CD4-positive, alpha-beta T cell treated with Interleukin-21 for 1 hour (primary cell): ENCODE measurements around the gene THAP12.

ENCODE experiments used
- DNase-seq: peaks from one replicate; pipeline ENCODE4 v3.0.0-alpha.2; 2020

Gene THAP12

DNA sequence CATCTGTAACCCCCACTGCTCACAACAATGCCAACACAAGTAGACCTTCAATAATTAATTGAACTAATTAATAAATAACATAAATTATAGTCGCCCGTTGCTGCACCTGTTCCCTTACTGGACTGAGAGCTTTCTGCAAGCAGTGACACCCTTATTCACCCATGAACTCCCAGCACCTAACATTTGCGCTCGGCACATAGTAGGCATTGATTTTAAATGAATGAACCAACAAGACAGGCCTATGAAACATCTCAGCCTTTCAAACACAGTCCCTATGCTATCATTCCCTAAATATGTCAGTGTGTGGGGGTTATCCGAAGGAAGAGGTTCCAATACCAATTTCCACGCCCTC is 1.1 kb downstream of the THAP12 start:
- no peak for DNase-seq

DNA sequence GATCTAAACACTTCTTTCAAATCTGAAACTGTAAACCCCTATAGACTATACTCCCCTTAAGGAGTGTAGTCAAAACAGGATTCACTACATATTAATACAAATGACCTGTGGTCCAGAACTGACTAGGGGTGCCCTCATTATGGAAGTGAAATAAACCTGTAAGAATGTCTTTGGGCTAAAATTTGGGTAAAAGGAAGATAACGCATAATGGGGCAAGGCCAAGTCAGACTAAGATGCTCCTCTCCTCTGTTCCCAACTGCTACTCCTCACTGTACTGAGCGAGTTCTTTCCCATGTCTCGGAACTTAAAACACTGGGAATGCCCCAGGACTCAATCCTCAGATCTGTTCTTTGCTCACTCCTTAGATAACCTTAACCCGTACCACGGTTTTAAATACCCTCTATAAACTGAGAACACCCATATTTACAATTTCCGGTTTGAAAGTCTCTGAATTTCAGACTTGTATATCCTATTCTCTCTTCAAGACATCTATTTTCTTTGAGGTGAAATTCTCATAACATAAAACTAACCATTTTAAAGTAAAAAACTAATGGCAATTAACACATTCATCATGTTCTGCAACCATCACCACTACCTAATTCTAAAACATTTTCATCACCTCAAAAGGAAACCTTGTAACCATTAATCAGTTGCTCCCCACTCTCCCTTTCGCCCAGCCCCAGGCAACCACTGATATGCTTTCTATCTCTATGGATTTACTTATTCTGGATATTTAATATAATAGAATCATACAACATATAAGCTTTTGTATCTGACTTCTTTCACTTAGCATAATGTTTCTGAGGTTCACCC is 4.0 kb downstream of the THAP12 start:
- DNase-seq, result no peak

GRCh38 chr11:76371170-76371569 is 9.8 kb downstream of the THAP12 start:
- no peak for DNase-seq

- DNase-seq, result no peak
Measured at GRCh38 chr11:76369406-76369805, 11.5 kb downstream of the THAP12 start.

DNA sequence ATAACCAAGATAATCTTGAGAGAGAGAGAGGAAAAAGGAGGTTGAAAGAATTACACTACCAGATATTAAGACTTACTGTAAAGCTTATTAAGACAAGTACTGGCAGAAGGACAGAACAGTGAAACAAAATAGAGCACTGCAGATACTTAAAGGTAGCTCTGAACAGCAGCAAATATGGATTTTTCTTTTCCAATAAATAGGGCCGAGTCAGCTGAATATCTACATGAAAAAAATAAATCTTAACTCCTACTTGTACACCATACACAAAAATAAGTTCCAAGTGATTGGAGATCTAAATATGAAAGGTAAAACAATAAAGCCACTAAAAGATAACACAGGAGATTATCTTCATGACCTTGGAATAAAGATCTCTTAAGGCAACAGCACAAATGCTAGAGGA is 12.4 kb downstream of the THAP12 start:
- DNase-seq, result no peak

DNA sequence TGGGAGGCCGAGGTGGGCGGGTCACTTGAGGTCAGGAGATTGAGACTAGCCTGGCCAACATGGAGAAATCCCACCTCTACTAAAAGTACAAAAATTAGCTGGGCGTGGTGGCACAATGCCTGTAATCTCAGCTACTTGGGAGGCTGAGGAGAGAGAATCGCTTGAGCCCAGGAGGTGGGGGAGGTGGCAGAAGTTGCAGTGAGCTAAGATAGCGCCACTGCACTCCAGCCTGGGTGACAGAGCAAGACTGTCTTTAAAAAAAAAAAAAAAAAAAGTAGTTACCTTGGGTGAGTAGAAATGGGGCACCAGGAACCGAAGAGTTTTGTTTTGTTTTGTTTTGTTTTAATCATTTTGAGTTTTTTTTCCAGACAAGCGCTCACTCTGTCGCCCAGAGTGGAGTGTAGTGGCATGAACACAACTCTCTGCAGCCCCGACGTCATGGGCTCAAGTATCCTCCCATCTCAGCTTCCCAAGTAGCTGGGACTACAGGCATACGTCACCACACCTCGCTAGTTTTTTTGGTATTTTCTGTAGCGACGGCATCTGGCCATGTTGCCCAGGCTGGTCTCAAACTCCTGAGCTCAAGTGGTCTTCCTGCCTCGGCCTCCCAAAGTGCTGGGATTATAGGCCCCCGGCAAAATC is 15.8 kb downstream of the THAP12 start:
- no peak for DNase-seq

GRCh38 chr11:76362716-76363115 is 18.2 kb downstream of the THAP12 start:
- no peak for DNase-seq

- DNase-seq, result no peak
Measured at GRCh38 chr11:76361776-76362175, 19.2 kb downstream of the THAP12 start.

GRCh38 chr11:76361374-76361773 is 19.6 kb downstream of the THAP12 start:
- no peak for DNase-seq

DNA sequence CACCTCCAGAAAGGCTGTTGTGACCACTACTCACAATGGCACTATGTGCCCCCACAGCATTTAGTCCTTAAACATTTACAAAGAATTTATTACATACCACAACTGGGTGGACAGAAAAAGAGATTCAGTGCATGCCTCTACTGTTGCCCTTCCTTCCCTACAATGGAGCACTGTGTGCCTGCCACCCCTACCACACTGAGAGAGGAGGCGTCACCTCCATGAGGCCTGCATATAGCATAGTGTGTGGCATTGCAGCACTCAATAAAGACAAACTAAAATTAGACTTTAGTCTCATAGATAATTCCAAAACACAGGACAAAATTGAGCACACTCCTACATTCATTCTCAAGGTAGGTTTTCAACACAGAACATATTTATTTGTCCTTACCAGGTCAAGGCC is 25.8 kb downstream of the THAP12 start:
- no peak for DNase-seq

DNA sequence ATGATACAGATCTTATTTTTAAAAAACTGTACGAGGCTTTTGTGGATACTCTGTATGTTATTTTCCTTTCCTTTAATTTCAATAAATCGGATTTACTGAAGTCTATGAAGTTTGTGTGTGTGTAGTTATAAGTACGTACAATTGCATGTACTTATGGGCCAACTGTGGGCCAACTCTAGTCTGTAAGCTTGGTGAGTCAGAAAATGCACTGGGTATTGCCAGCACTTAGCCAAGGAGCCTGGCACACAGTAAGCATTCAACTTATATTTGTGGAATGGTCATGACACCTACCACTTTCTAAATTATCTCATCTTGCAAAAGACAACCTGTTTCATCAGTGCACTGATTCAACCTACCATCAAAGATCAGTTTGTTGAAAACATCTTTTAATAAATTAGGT is 32.6 kb downstream of the THAP12 start:
- DNase-seq, result no peak

DNA sequence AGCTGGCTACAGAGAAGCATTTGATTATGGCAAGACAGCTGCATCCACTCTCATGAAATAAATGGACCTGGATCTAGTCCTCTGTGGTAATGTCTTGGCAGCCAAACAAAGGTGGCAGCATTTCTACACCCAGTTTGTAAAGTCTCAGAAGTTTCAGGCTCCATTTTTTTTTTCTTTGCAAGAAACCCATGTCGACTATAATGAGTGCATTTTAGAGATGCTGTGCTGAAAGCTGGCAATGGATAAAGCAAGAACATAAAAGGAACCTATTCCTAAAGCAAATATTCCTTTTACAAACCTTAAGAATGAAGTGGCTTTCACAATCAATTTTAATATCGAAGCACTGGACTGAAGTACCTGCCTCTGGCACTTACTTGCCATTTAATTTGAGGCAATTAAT is 33.5 kb downstream of the THAP12 start:
- DNase-seq, result no peak

DNA sequence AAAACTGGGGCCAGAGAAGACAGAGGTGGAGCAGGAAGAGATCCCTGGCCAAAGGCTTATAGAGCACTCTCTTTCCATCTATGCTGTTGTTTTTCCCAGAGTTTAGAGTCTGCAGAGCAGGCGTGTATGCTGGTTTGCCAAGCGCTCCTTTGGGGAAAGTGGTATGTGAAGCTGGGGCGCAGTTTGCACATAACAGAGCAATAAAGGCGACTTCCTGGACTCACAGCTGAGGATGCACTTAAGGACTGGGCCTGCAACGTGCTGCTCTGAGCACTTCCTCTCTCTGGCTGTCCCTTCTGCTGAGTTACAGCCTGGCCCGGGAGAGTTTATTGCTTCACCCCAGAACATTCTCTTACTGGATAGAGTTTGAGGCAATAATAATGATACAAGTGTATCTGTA is 41.7 kb downstream of the THAP12 start:
- DNase-seq, result no peak

DNA sequence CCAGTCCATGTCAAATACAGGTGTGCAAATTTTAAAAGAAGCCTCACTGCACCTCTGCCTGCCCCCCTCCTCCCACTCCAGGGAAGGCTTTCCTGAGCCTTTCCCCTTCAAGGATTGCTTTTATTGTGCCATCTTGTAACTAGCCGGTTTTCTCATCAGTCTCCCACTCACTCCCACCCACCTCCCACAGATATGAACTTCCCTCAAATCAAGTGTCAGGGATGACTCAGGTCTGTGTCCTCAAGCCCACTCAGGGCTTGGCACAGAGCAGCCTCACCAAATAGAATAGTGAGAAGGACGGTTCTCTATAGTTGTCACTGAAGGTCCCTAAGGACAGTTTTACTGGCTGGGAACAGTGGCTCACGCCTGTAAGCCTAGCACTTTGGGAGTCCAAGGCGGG is 43.0 kb downstream of the THAP12 start:
- no peak for DNase-seq

- no peak for DNase-seq
Measured at GRCh38 chr11:76337469-76337868, 43.5 kb downstream of the THAP12 start.

DNA sequence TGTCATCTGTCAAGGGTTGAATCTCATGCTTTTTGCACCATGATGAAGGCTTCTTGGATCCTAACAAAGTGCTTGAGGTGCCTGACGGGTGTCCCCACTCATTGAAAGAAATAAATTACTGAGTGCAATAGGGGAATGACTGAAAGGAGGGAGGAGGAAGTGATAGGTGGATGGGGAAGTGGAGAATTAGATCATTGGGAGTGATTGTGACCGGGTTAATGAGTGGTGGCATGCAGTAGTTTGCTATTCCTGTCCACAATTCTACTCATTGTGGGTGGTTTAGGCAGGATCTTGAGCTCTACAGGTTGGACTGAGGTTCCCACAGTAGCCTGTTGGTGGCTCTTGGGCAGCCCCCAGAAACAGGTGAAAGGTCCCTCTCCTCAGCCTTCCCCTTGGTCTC is 44.3 kb downstream of the THAP12 start:
- no peak for DNase-seq

GRCh38 chr11:76335842-76336241 is 45.1 kb downstream of the THAP12 start:
- no peak for DNase-seq

DNA sequence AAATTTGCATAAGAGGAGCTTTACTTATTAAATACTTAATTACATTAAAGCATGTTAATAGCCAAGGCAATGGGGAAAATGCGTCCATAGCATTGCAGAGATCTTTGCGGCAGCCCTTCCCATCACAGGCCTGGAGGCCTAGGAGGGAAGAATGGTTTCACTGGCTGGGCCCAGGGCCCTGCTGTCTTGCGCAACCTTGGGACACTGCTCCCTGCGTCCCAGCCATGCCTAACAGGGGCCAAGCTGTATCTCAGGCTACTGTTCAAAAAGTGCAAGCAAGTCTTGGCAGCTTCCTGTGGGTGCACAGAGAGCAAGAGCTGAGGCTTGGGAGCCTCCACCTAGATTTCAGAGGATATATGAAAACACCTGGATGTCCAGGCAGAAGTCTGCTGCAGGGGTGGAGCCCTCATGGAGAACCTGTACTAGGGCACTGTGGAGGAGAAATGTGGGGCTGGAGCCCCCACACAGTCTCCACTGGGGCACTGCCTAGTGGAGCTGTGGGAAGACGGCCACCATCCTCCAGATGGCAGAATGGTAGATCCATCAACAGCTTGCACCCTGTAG is 46.0 kb downstream of the THAP12 start:
- no peak for DNase-seq

DNA sequence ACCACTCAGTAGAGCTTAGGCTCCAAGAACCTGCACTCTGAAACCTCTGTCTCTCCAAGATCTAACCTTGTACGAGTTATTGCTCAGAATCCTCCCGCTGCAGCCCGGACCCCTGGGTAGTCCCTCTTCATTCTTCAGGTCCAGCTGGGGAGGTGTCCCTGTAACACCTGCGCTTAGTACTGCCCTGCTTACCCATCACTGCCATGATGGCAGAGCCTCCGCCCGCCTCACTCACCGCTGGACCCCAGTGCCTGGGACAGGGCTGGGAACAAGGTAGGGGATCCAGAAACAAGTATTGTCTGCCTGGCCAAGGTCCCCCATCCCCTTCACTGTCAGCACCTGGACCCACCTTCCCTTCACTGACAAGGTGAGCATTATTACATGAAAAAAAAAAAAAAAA is 50.3 kb downstream of the THAP12 start:
- DNase-seq, result no peak

GRCh38 chr11:76329983-76330382 is 50.9 kb downstream of the THAP12 start:
- no peak for DNase-seq

- no peak for DNase-seq
Measured at GRCh38 chr11:76329084-76329648, 51.8 kb downstream of the THAP12 start.

DNA sequence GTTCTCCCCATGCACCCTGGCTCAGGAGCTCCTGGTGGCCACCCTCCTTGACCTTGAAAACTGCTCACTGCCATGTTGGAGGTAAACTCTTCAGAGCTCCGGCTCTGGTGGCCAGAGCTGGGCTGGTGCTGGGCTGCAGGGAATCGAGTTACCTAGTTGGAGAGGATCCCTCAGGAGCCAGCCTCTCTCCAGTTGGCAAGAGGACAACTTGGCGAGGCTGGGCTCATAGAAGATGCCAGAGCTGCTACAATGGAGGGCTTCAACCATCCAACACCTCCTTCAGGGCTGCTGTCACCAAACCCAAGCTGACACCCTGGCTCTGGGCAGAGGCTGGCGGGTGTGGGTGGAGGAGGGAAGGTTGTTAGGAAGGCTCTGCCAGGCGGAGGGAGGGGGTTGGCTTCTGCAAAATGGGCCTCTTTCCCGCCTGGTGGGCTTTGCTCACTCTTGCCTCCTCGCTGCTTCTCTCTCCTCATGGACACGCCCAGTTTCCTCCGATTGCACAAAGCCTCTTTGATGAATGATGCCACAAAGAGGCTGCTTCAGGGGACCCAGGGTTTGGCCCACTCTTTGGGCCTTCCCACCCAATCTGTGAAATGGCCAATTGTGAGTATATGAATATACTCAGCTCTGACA is 53.1 kb downstream of the THAP12 start:
- DNase-seq, result no peak

- DNase-seq, result no peak
Measured at GRCh38 chr11:76327202-76327601, 53.7 kb downstream of the THAP12 start.

GRCh38 chr11:76325185-76325584 is 55.7 kb downstream of the THAP12 start:
- no peak for DNase-seq
